Measurements from ENCODE around the gene NRDC.
"Not testable (repeated sequence)": the region's sequence is repeated elsewhere in the genome, so short reads cannot be mapped to it uniquely, and the experiment has no call there.

Gene NRDC

GRCh38 chr1:51843948-51844347 lies 34.6 kb downstream of the NRDC start:
- Histone ChIP-seq H3K79me2 (ENCODE audit: control insufficient read depth, insufficient read depth, low read length, unreplicated experiment) (peaks cover 14% of the 10 kb centered on the region), H3K36me3 (ENCODE audit: insufficient read depth, low read length) (peaks cover 17% of the 10 kb centered on the region), H3K27ac (ENCODE audit: low read depth, low read length) (no peak overlapping the region), H3K4me3 (ENCODE audit: low read depth, low read length) (no peak overlapping the region), H2AFZ (ENCODE audit: low read length, unreplicated experiment) (no peak overlapping the region), H3K4me1 (ENCODE audit: control insufficient read depth, insufficient read depth, low read length, unreplicated experiment) (no peaks in the 10 kb centered on the region), H3K27me3 (ENCODE audit: insufficient read depth, low read length) (no peaks in the 10 kb centered on the region)

- no peak overlapping the region for H3K4me3 ChIP-seq (ENCODE audit: low read depth, low read length)
- H3K79me2 ChIP-seq (ENCODE audit: control insufficient read depth, insufficient read depth, low read length, unreplicated experiment) = peaks cover 7% of the 10 kb centered on the region
- H3K27me3 ChIP-seq (ENCODE audit: insufficient read depth, low read length) = no peaks in the 10 kb centered on the region
- no peak overlapping the region for H3K27ac ChIP-seq (ENCODE audit: low read depth, low read length)
- no peaks in the 10 kb centered on the region for H3K4me1 ChIP-seq (ENCODE audit: control insufficient read depth, insufficient read depth, low read length, unreplicated experiment)
- no peak overlapping the region for H2AFZ ChIP-seq (ENCODE audit: low read length, unreplicated experiment)
- H3K36me3 ChIP-seq (ENCODE audit: insufficient read depth, low read length) = peaks cover 17% of the 10 kb centered on the region
Observed at GRCh38 chr1:51842261-51842660, 36.3 kb downstream of the NRDC start.

- Histone ChIP-seq H3K27me3 (ENCODE audit: insufficient read depth, low read length) (no peaks in the 10 kb centered on the region), H2AFZ (ENCODE audit: low read length, unreplicated experiment) (no peak overlapping the region), H3K79me2 (ENCODE audit: control insufficient read depth, insufficient read depth, low read length, unreplicated experiment) (peaks cover 7% of the 10 kb centered on the region), H3K4me3 (ENCODE audit: low read depth, low read length) (no peak overlapping the region), H3K36me3 (ENCODE audit: insufficient read depth, low read length) (peaks cover 21% of the 10 kb centered on the region), H3K4me1 (ENCODE audit: control insufficient read depth, insufficient read depth, low read length, unreplicated experiment) (no peaks in the 10 kb centered on the region), H3K27ac (ENCODE audit: low read depth, low read length) (no peak overlapping the region)
Observed at GRCh38 chr1:51840743-51841461, 37.6 kb downstream of the NRDC start.

- H3K79me2 ChIP-seq (ENCODE audit: control insufficient read depth, insufficient read depth, low read length, unreplicated experiment) = peaks cover 5% of the 10 kb centered on the region
- no peaks in the 10 kb centered on the region for H3K27me3 ChIP-seq (ENCODE audit: insufficient read depth, low read length)
- H3K4me3 ChIP-seq (ENCODE audit: low read depth, low read length) = no peak overlapping the region
- no peak overlapping the region for H2AFZ ChIP-seq (ENCODE audit: low read length, unreplicated experiment)
- H3K36me3 ChIP-seq (ENCODE audit: insufficient read depth, low read length) = peaks cover 26% of the 10 kb centered on the region
- no peak overlapping the region for H3K27ac ChIP-seq (ENCODE audit: low read depth, low read length)
- no peaks in the 10 kb centered on the region for H3K4me1 ChIP-seq (ENCODE audit: control insufficient read depth, insufficient read depth, low read length, unreplicated experiment)
Observed at GRCh38 chr1:51840182-51840581, 38.3 kb downstream of the NRDC start.

- H3K27me3 ChIP-seq (ENCODE audit: insufficient read depth, low read length) = no peaks in the 10 kb centered on the region
- H3K4me1 ChIP-seq (ENCODE audit: control insufficient read depth, insufficient read depth, low read length, unreplicated experiment) = peaks cover under 1% of the 10 kb centered on the region
- no peak overlapping the region for H3K27ac ChIP-seq (ENCODE audit: low read depth, low read length)
- no peak overlapping the region for H3K4me3 ChIP-seq (ENCODE audit: low read depth, low read length)
- H2AFZ ChIP-seq (ENCODE audit: low read length, unreplicated experiment) = no peak overlapping the region
- peaks cover 7% of the 10 kb centered on the region for H3K79me2 ChIP-seq (ENCODE audit: control insufficient read depth, insufficient read depth, low read length, unreplicated experiment)
- H3K36me3 ChIP-seq (ENCODE audit: insufficient read depth, low read length) = peaks cover 28% of the 10 kb centered on the region
Observed at GRCh38 chr1:51839094-51839493, 39.4 kb downstream of the NRDC start.

GRCh38 chr1:51837243-51837642 lies 41.3 kb downstream of the NRDC start:
- H3K36me3 ChIP-seq (ENCODE audit: insufficient read depth, low read length) = peaks cover 33% of the 10 kb centered on the region
- H3K27me3 ChIP-seq (ENCODE audit: insufficient read depth, low read length) = no peaks in the 10 kb centered on the region
- no peak overlapping the region for H3K4me3 ChIP-seq (ENCODE audit: low read depth, low read length)
- H3K27ac ChIP-seq (ENCODE audit: low read depth, low read length) = no peak overlapping the region
- peaks cover 3% of the 10 kb centered on the region for H3K4me1 ChIP-seq (ENCODE audit: control insufficient read depth, insufficient read depth, low read length, unreplicated experiment)
- H2AFZ ChIP-seq (ENCODE audit: low read length, unreplicated experiment) = no peak overlapping the region
- H3K79me2 ChIP-seq (ENCODE audit: control insufficient read depth, insufficient read depth, low read length, unreplicated experiment) = peaks cover 2% of the 10 kb centered on the region

- H2AFZ ChIP-seq (ENCODE audit: low read length, unreplicated experiment) = no peak overlapping the region
- H3K4me3 ChIP-seq (ENCODE audit: low read depth, low read length) = no peak overlapping the region
- H3K27me3 ChIP-seq (ENCODE audit: insufficient read depth, low read length) = no peaks in the 10 kb centered on the region
- peaks cover 3% of the 10 kb centered on the region for H3K4me1 ChIP-seq (ENCODE audit: control insufficient read depth, insufficient read depth, low read length, unreplicated experiment)
- peaks cover 44% of the 10 kb centered on the region for H3K36me3 ChIP-seq (ENCODE audit: insufficient read depth, low read length)
- peaks cover 2% of the 10 kb centered on the region for H3K79me2 ChIP-seq (ENCODE audit: control insufficient read depth, insufficient read depth, low read length, unreplicated experiment)
- H3K27ac ChIP-seq (ENCODE audit: low read depth, low read length) = no peak overlapping the region
Observed at GRCh38 chr1:51833700-51834099, 44.8 kb downstream of the NRDC start.

GRCh38 chr1:51829058-51829457 lies 49.5 kb downstream of the NRDC start:
- H3K36me3 ChIP-seq (ENCODE audit: insufficient read depth, low read length) = peaks cover 34% of the 10 kb centered on the region
- peaks cover 2% of the 10 kb centered on the region for H3K4me1 ChIP-seq (ENCODE audit: control insufficient read depth, insufficient read depth, low read length, unreplicated experiment)
- H3K79me2 ChIP-seq (ENCODE audit: control insufficient read depth, insufficient read depth, low read length, unreplicated experiment) = no peaks in the 10 kb centered on the region
- no peaks in the 10 kb centered on the region for H3K27me3 ChIP-seq (ENCODE audit: insufficient read depth, low read length)
- no peak overlapping the region for H3K27ac ChIP-seq (ENCODE audit: low read depth, low read length)
- H3K4me3 ChIP-seq (ENCODE audit: low read depth, low read length) = no peak overlapping the region
- H2AFZ ChIP-seq (ENCODE audit: low read length, unreplicated experiment) = no peak overlapping the region

- H3K79me2 ChIP-seq (ENCODE audit: control insufficient read depth, insufficient read depth, low read length, unreplicated experiment) = no peaks in the 10 kb centered on the region
- no peak overlapping the region for H3K27ac ChIP-seq (ENCODE audit: low read depth, low read length)
- H2AFZ ChIP-seq (ENCODE audit: low read length, unreplicated experiment) = no peak overlapping the region
- no peaks in the 10 kb centered on the region for H3K27me3 ChIP-seq (ENCODE audit: insufficient read depth, low read length)
- no peaks in the 10 kb centered on the region for H3K4me1 ChIP-seq (ENCODE audit: control insufficient read depth, insufficient read depth, low read length, unreplicated experiment)
- peaks cover 21% of the 10 kb centered on the region for H3K36me3 ChIP-seq (ENCODE audit: insufficient read depth, low read length)
- H3K4me3 ChIP-seq (ENCODE audit: low read depth, low read length) = no peak overlapping the region
Observed at GRCh38 chr1:51819810-51820209, 58.7 kb downstream of the NRDC start.

- not testable (repeated sequence) for H3K27me3 ChIP-seq (ENCODE audit: insufficient read depth, low read length); H3K4me3 ChIP-seq (ENCODE audit: low read depth, low read length); H3K4me1 ChIP-seq (ENCODE audit: control insufficient read depth, insufficient read depth, low read length, unreplicated experiment); H3K79me2 ChIP-seq (ENCODE audit: control insufficient read depth, insufficient read depth, low read length, unreplicated experiment); H3K27ac ChIP-seq (ENCODE audit: low read depth, low read length); H2AFZ ChIP-seq (ENCODE audit: low read length, unreplicated experiment)
- H3K36me3 ChIP-seq (ENCODE audit: insufficient read depth, low read length) = peaks cover 17% of the 10 kb centered on the region
Observed at GRCh38 chr1:51819021-51819420, 59.5 kb downstream of the NRDC start.

GRCh38 chr1:51818487-51818886 lies 60.0 kb downstream of the NRDC start:
- Histone ChIP-seq H2AFZ (ENCODE audit: low read length, unreplicated experiment) (no peak overlapping the region), H3K4me3 (ENCODE audit: low read depth, low read length) (no peak overlapping the region), H3K79me2 (ENCODE audit: control insufficient read depth, insufficient read depth, low read length, unreplicated experiment) (no peaks in the 10 kb centered on the region), H3K27ac (ENCODE audit: low read depth, low read length) (no peak overlapping the region), H3K27me3 (ENCODE audit: insufficient read depth, low read length) (no peaks in the 10 kb centered on the region), H3K36me3 (ENCODE audit: insufficient read depth, low read length) (peaks cover 21% of the 10 kb centered on the region), H3K4me1 (ENCODE audit: control insufficient read depth, insufficient read depth, low read length, unreplicated experiment) (no peaks in the 10 kb centered on the region)
